HG02588 (cell line): ENCODE results near the gene GUCY2D.

Source experiments
- ATAC-seq: cut with Tn5 transposase; IDR thresholded peaks from one replicate; pipeline ENCODE4 v1.9.1; 2021; ENCODE audit warnings: mild to moderate bottlenecking, moderate library complexity; ENCODE audit not compliant: unreplicated experiment

Gene GUCY2D

GRCh38 chr17:8062435-8062806, 60.0 kb downstream of the GUCY2D start:
- no peak for ATAC-seq

- ATAC-seq, result no peak
These were observed 60.5 kb downstream of the GUCY2D start for GRCh38 chr17:8062807-8063483.

- ATAC-seq, result no peak
These were observed 61.5 kb downstream of the GUCY2D start for GRCh38 chr17:8063761-8064534.

- no peak for ATAC-seq
These were observed 62.2 kb downstream of the GUCY2D start for GRCh38 chr17:8064561-8065019.

- no peak for ATAC-seq
These were observed 64.7 kb downstream of the GUCY2D start for GRCh38 chr17:8066841-8067775.

- no peak for ATAC-seq
These were observed 65.4 kb downstream of the GUCY2D start for GRCh38 chr17:8067806-8068205.

- no peak for ATAC-seq
These were observed 66.5 kb downstream of the GUCY2D start for GRCh38 chr17:8068736-8069586.

GRCh38 chr17:8069587-8069860, 67.1 kb downstream of the GUCY2D start:
- ATAC-seq, result no peak
